Non-pigmented ciliary epithelial cell (primary cell): ENCODE data around the gene NRXN2.
"Not testable (repeated sequence)": the region's sequence is repeated elsewhere in the genome, so short reads cannot be mapped to it uniquely, and the experiment has no call there.

Source experiments
- DNase-seq: peaks from one replicate; pipeline ENCODE4 v3.0.0-alpha.2; 2010; ENCODE audit warnings: low read depth

The NRXN2 gene

DNA sequence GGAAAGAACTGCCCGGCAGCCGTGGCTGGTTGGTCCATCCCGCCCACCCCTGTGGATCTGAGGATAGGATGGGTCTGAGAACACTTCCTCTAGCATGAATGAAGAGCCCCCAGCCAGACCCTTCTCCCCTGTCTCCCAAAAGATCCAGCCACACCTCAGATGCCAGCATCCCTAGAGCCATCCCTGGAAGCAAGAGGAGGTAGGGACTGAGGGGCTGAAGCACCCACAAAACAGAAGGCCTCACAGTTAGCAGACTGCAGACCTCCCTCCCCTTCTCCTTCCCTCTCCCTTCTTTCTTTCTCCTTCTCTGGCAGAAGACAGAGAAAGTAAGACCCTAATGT lies 1.7 kb downstream of the NRXN2 start:
- DNase-seq = no peak

DNA sequence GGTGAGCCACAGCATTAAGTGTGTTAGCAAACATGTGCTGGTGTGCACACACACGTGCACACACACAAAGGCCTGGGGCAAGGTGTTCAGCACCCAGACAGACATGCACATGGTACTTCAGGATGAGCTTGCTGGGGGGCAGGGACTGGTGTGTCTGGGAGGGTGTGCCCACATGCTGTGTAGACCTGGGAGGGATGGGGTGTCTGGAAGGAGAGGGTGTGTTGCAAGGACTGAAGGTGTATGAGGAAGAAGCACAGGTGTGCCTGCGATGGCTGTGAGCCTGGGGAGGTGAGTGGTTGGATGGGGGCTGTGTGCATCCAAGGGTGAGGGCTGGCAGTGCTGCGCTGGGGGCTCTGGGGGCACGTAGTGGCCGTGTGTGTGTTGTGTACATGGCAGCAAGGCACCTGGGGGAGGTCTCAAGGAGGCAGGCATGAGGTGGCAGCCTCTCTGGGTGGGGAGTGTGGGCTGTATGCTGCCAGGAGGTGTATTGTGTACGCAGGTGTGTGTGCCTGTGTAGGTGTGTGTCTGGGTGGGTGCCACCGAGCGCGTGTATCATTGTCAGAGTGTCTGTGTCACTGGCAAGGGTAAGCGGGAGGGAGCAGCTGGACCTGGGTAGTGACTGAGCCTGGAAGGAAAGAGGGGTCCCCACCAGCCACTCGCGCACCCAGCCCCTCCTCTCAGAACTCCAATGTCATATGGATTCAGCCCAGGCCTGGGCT lies 2.2 kb downstream of the NRXN2 start:
- no peak for DNase-seq

DNA sequence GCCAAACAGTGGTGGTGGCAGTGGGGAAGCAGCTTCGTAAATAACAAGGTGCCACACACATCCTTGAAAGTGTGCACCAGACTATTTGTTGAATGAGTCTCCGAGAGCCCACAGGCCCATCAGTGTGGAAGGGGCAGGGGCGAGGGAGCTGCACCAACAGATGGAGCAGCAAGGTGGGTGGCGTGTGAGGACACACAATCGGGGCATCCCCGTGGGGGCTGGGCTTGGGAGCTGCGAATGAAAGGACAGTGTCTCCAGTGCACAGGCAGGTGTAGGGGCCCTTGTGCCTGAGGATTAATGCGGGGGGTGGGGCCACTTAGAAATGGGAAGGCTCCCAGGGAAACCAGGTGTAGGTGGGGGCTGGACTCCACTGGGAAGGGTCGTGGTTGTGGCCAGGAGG lies 2.8 kb downstream of the NRXN2 start:
- no peak for DNase-seq

DNA sequence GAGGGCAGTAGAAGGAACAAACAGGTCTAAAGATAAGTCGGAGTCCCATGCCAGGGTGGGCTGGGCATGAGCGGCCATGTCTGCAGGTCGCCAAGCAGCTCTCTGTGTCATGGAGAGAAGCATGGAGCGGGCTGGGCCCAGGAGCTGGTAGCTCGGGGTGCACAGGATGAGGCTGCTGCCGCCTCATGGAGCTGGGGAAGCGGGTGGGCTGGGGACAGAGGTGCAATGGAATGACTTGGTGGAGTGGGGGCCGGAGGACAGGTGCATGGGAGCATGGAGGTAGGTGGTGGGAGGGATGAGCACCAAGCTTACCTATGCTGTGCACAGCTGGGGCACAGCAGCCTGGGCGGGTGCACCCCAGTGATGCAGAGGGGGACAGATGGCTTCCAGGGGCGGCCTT lies 3.6 kb downstream of the NRXN2 start:
- no peak for DNase-seq

DNA sequence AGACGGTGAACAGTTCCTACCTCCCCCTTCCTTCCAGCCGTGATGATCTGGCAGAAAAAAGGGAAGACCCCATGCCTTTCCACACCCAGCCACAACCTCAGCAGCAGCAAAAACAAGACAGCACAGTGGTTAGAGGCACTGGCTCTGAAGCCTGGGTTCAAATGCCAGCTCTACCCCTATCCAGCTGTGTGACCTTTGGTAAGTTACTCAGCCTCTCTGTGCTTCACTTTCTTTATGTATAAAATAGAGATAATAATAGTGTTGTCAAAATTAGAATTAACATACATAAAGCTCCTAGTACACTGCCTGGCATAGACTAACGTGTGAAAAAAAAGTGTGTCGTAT lies 4.2 kb downstream of the NRXN2 start:
- DNase-seq = no peak

DNA sequence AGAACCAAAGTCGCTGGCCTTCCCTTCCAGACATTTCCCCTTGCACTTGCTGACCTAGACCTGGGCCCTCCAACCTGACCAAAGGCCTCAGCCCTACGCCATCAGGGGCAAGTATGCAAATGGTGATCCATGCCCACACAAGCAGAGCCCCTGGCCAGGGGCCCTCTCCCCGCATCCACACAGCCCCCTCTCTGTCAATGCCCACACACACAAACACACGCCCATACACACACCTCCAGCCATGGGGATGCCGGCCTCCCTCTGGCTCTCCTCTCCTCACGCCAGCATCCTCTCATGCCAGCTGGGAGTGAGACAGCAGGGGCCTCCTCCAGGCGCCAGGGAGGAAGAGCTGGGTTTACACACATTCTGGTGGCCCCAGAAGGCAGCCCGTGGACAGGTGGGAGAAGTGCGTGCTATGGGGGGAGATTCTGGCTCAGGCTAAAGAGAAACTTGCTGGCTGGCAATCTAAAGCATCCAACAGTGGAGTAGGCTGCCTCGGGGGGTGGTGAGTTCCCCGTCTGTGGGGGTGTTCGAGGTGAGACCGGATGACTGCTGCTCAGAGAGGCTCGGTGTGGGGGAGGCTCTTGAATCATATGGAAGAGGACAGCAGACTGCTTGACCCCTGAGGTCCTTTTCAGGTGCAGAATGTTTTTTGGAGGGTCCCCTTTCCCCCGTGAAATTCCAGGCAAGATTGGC lies 4.8 kb downstream of the NRXN2 start:
- no peak for DNase-seq

DNA sequence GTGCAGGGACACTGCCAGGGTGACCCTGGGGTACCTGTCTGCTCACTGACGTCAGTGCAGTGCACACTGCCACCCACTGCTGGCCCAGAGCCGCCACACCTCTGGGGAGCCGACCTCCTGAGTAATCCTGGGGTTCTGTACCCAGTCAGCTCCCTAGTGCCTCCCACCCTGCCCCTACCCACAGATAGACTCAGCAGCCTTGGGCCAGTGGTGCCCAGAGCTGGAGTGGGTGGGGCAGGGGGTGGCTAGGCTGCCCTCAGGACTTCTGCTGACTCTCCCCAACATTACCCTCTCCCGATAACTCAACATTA lies 5.8 kb downstream of the NRXN2 start:
- DNase-seq = no peak

DNA sequence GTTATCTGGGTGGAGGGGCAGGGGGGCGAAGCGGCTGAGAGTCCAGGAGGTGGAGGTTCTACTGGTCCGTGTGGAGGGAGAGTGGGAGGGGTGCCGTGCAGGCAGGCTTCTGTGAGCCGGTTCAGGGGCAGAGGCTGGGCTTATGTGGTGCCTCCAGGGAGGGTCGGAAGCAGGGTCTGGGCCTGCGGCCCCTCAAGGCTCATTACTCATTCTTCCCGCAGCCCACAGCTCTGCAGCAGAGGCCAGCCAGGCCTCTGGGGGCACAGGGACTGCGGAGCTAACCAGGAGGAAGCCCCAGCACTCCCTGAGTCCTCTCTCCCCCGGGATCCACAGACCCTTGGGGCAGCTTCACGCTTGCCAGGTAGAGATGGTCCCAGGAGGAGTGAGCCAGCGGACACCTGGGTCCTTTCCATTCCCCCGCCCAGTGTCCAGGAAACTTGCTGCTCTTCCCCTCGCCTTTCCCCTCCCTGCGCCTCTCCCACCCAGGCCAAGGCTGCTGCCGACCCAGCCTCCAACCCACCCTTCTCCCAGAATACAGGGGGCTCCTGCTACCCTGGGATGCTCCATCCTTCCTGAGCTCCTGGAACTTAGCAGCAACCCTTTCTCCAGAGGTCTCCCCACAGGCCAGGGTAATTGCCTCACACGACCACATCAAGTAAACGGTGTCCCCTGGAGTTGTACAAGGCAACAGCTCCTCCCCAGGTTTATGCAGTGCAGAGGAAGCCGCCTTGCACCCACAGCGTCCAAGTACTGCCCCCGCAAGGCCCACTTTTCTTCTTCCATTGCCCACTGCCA lies 6.3 kb downstream of the NRXN2 start:
- no peak for DNase-seq

DNA sequence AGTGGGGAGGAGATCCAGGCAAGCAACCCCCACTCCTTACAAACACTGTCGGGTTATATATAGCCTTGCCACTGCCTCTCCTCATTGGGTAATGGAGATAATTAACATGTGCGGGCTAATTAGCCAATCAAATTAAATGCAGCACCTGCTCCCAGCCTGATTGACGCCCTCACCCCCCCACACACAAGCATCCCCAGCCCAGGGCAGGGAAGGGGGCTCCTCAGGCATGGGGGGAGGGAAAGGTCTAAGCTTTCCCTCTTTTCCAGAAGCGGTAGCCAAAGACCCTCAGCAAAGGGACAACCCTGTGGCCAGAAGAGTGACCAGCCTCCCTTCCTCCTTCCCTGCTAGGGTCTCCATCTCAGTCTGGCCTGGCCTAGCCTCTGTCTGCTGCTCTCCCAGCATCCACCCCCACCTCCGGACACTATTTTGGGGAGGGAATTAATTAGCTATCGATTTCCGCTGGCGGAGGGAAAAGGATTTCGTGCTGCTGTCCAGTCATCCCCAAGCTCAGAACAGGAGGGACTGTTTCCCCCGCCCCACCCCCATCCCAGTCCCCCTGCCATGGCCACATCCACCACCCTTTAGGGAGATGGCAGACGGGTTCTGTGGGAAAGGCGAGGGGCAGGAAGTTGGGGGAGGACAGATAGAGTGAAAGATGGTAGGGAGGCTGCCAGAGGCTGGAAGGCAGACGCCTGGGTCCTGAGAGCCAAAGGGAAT lies 7.1 kb downstream of the NRXN2 start:
- DNase-seq = no peak

DNA sequence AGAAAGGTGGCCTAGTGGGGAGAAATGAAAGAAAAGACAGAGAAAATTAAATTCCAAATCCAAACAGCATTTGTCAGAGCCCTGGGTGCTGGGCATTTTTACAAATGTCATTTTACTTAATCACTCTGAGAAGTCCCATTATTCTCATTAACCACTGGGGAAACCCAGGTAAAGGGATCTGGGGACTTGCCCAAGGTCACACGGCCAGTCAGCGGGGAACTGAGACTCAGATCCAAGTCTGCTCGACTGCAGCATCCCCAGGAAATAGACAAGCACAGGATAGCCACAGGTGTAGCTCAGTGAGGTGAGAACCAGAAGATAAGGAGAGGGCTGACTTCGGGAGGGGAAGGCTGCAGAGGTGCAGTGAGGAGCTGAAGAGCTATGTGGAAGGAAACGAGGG lies 7.9 kb downstream of the NRXN2 start:
- no peak for DNase-seq

DNA sequence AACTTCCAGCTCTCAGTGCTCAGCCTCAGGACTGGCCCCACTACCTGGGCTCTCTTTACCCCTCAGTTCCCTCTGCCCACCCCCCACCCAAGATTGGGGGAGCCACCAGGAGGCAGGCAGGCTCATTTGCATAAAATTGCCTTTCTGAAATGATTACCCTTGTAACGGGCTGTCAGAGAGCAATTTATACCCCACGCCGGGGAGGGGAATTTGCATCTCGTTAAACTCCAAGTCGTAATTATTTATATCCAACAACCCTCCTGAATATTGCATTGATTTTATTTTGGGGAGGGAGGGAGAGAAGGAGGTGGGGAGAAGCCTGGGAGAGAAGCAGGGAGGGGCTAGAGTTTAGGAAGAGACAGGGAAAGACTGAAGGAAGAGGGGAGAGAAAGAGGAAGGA lies 8.3 kb downstream of the NRXN2 start:
- no peak for DNase-seq

DNA sequence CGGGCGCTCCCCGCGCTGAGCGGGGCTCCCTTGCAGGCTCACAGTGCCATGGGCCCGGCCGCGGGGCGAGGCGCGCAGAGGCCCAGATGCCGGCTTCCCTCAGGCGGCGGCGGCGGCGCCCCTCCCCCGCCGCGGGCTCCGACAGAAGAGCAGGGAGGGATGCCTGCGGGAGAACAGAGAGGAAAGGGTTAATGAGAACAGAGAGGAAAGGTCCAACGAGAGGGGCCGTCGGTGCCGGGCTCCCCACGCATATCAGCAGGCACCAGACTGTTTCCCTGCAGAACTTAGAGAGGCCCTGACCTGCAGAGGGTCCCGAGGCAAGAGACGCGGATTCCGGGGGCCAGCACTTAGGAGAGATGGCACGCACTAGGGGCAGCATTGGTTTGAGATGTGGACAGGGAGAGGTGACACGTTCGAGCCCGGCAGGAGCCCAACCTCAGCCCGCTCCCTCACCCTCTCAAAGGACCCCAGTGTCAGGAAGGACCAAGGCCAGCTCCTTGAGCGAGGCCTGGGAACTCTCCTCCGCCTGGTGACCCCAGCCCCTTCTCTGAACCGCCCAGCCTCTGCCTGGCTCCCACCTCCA lies 9.1 kb downstream of the NRXN2 start:
- no peak for DNase-seq

DNA sequence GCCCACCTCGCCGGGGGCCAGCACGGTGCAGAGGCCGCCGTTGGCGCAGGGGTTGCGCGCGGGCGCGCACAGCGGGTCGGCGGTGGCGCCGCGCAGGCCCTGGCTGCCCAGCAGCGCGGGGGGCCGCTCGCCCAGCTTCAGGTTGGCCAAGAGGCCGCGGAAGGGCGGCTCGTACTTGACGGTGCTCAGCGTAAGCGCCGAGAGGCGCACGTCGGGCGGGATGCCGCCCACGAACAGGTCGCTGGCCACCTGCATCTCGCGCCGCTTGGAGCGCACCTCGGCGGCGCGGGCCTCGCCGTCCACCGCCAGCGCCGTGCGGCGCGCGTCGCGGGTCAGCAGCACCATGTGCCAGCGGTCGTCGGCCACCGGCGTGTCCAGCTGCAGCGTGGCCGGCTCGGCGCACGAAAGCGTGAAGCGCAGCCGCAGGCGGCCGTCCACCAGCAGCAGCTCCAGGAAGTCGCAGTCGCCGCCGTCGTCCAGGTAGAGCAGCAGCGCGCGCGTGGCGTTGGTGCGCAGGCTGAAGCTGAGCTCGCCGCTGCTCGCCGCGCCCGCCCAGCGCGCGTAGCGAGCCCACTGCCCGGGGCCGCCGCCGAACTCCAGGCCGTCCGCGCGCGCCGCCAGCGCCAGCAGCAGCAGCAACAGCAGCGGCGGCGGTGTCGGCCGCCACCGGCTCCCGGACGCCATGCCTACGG lies 9.8 kb downstream of the NRXN2 start:
- DNase-seq = no peak

DNA sequence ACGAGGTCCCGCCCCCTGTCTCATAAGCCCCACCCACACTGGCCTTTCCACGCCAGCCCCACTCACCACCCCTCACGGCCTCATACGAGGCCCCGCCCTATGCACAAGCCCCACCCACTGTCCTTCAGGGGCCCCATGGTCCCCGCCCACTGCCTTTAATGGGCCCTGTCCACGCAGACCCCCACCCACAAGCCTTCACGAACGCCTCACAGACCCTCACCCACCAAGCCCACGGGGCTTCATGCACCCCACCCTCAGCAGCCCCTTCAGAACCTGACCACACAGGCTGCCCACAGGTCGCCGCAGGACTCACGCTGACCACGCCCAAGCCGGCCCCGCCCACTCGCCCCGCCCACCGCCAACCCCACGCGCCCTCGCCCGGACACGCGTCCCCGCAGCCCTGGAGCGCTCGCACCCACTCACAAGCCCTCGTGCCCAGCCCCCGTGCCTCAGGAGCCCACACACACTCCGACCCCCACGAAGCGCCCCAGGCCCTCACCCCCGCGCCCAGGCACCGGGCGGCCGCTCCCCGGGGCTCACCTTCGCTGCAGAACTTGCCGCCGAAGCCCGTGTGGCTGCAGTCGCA lies 10.5 kb downstream of the NRXN2 start:
- DNase-seq = no peak

DNA sequence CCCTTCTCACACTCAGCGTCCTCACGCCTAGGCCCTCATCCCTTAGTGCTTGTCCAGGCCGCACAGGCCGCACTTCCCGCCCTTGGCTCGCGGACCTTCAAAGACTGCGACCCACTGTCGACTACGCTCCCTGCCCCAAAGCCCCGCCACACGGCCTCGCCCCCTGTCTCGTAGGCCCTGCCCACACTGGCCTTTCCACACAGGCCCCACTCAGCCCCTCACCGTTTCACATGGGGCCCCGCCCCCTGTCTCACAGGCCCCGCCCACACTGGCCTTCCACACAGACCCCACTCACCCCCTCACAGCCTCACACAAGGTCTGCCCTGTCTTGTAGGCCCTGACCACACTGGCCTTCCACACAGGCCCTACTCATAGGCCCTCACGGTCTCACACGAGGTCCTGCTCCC lies 11.0 kb downstream of the NRXN2 start:
- DNase-seq = no peak

DNA sequence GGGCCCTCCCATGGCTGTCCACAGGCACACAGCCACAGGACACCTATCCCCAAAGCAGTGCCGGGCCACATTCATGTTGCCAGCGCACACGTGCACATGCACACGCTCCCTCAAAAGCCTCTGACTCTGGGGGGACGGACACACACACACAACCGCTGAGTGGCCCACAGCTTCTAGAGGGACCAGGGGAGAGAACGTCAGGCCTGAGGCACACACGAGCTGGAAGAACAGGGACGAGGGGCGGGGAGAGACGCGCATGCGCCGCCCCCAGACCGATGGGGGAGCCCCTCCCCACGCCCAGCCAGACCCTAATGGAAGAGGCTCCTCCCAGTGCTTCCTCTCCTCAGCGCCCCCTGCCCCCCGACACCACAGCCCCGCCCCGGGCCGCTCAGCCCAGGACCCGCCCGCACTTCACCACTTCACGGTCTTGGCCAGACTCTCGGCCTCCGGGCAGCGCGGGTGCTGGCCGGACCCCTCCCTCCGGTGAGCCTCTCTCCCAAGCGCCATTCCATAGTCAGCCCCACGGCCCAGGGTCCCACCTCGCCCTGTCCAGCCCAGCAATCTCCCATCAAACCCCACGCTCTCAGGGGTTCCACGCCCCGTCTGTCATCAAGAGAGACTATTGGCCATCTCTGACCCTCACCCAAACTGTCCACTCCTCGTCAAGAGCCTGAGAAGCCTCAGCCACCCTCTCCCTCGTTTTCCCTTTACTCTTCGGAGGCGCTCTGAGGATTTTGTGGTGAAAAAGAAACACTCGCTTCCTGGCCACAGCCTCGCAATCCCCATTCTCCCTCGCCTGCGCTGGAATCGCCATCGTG lies 11.7 kb downstream of the NRXN2 start:
- DNase-seq = no peak

DNA sequence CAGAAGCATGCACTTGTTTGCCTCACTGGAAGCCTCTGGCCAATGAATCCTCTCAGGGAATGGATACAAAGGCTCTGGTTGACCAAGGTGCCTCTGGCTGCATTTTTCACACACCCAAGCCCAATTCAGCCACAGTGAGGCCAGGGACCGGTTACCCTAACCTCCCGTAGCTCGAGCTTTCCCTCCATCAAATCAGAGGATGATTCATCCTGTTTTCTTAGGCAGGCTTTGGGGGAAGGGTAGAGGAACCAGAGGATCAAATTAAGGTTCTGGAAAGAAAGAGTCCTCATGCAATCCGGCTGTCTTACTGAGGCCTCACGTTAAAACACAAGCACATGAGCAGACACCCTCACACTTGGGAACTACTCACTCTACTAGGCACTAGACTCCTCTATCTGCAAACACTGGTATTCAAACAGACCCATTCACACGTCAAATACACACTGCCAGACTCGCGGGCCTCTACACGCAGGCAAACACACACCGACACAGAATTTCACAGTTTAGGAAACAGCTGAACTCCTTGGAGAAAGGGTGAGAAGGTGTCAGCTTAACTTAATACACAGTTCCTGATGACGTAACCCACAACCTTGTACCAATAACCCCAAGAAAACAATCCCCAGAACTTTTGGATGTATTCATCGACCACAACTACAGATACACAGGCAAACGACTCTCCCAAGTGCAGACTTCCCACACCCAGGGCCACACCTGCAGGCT lies 12.4 kb downstream of the NRXN2 start:
- no peak for DNase-seq

DNA sequence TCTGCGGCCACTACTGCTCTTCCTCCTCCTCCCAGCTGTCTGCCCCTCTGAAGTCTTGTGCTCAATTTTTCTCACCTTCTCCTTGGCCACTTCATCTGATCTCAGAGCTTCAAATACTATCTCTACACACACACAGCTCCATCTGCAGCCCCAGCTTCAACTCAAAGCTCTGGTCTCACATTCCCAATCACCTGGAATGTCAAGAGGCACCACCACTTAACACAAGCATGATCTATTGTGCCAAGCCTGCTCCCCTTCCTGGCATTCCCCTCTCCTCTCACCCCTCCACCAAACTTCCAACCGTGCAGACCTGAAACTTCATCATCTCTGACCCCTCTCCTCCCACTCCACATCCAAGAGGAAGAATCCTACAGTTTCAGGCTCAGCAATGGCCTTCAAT lies 17.5 kb downstream of the NRXN2 start:
- DNase-seq = no peak

DNA sequence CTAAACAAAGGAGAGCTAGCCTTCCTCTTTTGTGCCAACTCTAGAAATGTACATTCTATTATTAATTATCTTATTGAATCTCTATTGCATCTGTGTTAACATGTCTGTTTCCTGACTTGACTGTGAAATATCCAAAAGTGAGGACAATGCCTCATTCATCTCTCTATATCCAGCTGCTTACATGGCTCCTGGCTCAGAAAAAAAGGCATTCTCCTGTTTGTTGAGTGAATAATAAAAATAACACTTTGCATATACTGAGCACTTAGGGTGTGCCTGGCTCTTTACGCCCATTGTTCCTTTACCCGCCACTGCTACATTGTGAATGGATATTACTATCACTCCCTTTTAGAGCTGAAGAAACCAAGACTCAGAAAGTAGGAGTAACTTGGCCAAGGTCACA lies 19.9 kb downstream of the NRXN2 start:
- no peak for DNase-seq

DNA sequence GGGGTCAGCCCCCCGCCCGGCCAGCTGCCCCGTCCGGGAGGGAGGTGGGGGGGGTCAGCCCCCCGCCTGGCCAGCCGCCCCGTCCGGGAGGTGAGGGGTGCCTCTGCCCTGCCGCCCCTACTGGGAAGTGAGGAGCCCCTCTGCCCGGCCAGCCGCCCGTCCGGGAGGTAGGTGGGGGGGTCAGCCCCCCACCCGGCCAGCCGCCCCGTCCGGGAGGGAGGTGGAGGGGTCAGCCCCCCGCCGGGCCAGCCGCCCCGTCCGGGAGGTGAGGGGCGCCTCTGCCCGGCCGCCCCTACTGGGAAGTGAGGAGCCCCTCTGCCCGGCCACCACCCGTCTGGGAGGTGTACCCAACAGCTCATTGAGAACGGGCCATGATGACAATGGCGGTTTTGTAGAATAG lies 21.0 kb downstream of the NRXN2 start:
- DNase-seq = not testable (repeated sequence)
